HG02588 (cell line): ENCODE measurements around the gene SKIL.

Source experiments
- ATAC-seq: cut with Tn5 transposase; IDR thresholded peaks from one replicate; pipeline ENCODE4 v1.9.1; 2021; ENCODE audit warnings: mild to moderate bottlenecking, moderate library complexity; ENCODE audit not compliant: unreplicated experiment

SKIL gene

DNA sequence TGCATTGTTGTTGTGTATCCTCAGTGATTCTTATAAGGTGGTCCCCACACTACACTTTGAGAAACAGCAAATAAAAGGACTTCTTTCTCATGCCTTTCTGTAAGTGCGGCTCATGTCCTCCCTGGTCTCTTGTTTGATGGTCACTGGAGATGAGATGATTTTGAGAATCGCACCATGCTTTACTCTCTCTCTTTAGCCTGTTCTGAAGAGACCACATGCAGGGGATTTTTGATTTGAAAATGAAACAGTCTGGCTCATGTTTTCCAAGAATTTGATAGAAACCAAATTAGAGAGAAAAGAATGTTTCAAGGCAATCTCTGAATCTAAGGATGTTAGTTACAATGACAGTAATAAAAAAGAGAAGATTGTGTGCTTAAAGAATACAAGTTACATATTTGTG is 79.2 kb downstream of the SKIL start:
- no peak for ATAC-seq

DNA sequence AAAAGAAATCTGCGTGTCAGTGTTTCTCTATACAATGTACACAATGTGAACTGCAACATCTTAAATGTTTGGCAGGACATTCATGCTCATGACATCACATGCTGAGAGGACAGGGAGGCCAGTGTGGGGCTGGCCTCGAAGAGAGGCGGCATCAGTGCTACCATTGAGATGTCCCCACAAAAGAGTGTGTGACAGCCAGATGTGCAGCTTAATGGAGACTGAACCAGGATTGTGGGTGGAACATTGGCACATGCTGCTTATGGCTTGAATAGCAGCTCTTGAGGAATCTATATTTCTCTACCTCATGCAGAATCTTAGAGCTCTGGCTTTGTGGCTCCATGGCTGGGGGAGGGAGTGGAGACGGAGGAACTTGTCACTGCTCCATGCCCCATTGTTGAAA is 79.7 kb downstream of the SKIL start:
- no peak for ATAC-seq

- no peak for ATAC-seq
Observed at GRCh38 chr3:170437696-170438407, 80.3 kb downstream of the SKIL start.

GRCh38 chr3:170438836-170439235 is 81.3 kb downstream of the SKIL start:
- no peak for ATAC-seq

DNA sequence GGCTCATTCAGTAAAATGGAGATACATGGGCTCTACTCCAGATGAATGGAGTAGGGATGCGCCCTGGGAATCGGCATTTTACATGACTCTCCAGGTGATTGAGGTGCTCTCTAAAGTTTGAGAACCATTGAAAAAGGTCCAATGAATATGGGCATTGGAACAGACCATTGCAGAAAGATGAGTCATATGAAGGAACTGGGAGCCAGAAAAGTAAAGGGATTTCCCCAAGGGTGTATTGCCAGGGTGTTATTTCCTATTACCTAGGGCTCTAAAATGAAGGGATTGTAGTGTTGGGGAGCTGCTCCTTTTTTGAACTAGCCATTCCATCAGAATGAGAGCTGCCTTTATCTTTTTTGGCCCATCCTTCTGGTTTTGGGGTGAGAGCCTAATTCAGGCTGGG is 82.8 kb downstream of the SKIL start:
- no peak for ATAC-seq

- ATAC-seq, result no peak
Observed at GRCh38 chr3:170441412-170441811, 83.9 kb downstream of the SKIL start.

DNA sequence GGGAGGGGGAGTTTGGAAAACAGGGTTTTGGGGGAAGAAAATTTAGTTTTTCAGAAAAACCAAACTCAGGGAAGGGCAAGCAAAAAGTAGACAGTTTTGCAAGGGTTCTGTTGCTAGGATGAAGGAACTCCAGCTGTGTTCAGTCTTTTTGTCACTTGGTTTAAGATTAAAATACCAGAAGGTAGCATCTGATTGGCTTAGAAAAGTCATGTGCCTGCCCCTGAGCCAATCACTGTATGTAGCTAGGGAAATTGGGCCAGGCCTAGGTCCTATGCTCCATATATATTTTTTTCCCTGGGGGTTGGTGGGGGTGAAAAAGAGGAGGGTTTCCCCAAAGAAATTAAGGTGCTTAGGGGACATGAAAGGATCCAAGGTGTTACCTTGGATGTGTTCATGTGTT is 85.4 kb downstream of the SKIL start:
- ATAC-seq, result no peak

DNA sequence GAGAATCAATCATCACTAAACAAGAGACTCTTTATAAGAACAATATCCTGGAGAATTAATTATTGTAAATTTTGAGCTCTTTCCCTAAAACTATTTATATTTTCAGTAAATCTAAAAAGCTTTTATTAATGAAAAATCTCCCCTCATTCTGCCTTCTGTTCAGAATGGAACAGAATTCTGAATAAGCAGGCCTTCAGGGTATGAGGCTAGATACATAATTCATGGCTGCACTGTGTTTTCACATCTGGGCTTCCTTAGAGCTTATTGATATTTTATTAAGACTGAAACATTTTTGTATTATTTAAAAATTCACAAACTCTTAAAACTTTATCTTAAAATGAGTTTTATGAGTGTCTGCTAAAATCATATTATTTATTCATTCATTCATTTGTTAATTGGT is 85.9 kb downstream of the SKIL start:
- no peak for ATAC-seq
